Ecto neural progenitor cell (in vitro differentiated cells): ENCODE measurements around the gene HOXD8.
A peak's percentile ranks its signal among the peaks of the same experiment; 100 is the strongest.

Experiments used
- DNase-seq: peaks from one replicate; pipeline ENCODE4 v3.0.0-alpha.2; 2018; ENCODE audit warnings: low spot score

Gene HOXD8

DNA sequence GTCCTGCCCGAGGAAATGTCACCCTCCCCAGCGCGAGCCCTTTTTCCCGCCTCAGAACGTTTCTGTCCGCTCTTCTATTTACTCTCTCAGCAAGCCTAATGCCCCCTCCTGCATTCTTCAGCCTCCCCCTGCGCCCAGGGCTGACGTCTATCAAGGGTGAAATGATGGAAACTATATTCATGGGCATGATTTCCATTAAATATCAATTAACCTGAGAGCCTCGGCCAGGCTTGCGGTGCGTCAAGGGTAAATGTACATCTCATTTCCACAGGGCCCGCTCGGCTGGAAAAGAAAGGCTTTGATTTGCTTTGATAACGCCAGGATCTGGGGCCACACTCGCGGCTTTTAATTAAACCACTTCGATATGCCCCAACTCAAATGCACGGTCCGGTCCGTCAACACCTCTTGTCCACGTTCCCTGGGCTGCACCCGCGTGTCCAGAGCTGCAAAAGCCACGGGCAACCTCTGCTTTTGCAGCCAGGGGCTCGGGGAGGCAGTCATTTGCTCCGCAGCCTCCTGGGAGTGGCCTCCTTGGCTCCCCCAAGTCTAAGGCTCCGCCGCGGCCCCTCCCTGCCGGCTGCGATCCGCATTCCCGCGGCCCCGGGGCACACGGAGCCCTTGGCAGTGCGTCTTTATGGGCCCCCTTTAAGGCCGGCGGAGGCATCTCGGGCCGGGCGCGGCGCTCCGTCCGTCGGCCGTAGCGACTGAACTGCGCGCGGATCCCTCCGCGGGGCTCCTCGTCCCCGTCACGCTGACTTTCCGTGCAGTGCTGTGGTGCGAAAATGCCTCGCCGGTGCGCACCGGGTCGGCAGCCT, at the start of gene HOXD8:
Gene HOXD8 (plus strand): TSS at position 724 of the 815 bp plus-strand sequence. CDS start 662 bp downstream, outside the sequence.
- peak; percentile 77 for DNase-seq

DNA sequence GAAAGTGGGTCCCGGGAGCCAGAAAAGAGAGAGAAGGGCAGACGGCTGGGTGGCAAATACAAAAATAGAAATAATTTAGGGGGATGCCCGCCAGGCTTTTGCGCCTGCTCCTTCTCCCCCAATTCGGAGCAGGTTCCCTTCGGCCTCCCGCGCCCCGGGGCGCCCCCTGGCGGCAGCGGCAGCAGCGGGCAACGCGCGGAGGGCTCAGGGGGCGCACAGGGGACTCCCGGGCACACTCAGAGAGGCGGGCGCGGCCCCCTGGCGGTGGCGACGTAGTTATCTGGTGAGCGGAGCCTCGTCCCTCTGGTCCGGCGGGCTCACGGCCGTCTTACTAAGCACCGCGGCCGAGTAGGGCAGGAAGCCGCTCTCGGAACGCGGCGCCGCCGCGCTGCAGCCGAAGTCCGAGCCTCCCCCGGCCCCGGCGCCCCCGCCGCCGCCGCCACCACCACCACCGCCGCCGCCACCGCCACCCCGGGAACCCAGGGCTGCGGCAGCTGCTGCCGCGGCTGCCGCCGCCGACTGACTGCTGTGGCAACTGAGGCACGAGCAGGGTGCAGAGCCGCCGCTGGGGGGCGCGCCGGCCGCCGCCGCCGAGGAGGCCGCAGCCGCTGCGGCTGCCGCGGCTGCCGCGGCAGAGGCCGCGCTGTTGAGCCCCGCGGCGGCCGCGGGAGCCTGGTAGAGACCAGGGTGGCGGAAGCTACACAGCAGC, 49.5 kb upstream of the HOXD8 start:
- DNase-seq: peak; percentile 90

DNA sequence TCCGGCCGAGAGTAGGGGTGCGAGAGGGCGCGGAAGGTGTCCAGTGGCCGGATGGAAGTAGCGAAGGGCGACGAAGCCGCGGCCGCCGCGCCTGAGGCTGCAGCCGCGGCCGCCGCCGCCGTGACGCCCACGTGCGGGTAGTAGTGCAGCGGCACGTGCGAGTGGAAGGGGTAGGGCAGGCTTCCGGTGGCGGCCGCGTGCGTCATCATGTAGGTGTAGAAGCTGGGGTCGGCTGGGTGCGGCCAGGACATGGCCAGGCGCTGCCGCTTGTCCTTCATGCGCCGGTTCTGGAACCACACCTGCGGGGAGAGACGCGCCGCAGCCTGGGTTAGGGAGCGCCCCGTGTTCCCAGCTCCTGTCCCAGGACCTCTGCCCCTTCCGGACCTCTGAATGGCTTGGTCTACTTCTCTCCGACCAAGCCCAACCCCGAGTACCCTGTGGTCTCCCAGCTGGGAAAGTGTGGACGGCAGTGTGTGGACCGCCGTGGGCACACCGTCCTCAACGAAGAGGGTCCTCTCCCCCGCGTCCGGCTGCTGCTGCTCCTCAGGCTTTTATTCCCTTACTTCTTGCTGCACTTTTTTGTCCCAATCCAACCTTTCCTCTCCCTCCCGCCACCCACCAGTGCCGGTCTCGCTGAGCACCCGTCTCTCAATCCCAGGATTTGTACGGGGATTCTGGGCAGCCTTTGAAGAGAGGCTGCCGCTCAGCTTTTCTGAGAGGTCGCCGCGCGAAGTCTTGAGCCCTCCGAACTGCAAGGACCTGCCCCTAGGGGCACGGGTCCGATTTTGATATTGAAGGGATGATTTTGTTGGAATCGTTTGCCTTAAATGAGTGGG, 48.7 kb upstream of the HOXD8 start:
- peak; percentile 63 for DNase-seq

DNA sequence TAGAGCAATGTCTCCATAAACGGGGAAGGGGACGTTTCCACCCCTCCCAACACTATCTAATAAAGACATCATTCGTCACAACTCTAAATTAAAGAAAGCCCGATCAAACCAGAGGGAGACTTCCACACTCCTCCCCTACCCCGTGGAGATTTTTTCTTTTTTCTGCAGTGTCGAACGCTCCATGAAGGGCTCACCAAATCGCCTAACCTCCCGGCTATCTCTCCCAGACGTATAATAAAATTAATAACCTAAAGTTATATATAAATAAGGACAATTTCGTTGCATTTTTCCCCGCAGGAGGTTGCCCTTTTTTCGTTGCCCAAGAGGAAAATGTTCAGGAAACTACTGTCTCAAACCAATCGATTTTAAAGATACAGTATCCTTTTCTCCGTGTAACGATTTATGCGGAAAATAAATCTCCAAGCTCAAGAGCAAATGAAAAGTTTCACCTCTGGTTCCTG, 48.1 kb upstream of the HOXD8 start:
- no peak for DNase-seq

DNA sequence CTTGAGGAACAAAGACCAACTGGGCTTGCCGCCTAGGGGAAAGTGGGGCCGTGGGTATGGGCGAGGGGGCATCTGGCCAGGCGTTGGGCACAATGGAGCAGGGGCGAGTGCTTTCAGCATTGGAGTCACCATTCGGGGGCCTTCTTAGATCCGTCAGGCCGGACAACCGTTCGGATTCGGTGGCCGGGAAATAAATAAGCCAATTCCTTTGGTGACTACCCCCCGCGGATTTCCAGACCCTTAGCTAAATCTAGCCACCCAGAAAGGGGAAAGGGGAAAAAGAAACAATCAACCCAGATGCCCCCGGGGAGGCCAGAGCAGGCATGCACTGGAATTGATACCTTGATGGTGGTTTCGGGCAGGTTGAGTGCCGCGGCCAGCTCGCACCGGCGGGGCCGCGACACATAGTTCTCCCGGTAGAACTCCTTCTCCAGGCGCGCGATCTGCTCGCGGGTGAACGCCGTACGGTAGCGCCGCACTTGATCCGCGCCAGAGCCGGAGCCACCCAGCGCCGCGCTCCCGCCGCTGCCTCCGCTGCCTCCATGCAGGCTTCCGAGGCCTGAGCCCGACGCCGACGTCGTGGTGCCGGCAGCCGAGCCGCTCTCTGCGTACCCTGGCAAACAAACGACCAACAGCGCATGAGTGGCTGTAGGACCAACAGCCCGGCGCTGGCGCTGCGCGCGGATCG, 47.5 kb upstream of the HOXD8 start:
- peak; percentile 73 for DNase-seq

DNA sequence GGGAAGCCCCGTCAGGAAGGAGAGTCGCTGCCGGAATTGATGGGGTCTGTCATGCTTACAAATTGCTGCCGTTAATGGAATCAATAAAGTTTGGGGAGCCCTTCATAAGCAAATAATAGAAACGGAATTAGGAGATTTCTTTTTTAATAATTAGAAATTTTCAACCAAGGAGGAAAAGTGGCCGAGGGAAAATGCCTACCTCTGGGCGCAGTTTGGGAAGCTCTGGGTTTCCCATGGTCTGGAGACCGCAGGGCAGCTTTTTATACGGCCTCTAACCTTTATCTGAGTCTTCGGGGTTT, 47.0 kb upstream of the HOXD8 start:
- no peak for DNase-seq

DNA sequence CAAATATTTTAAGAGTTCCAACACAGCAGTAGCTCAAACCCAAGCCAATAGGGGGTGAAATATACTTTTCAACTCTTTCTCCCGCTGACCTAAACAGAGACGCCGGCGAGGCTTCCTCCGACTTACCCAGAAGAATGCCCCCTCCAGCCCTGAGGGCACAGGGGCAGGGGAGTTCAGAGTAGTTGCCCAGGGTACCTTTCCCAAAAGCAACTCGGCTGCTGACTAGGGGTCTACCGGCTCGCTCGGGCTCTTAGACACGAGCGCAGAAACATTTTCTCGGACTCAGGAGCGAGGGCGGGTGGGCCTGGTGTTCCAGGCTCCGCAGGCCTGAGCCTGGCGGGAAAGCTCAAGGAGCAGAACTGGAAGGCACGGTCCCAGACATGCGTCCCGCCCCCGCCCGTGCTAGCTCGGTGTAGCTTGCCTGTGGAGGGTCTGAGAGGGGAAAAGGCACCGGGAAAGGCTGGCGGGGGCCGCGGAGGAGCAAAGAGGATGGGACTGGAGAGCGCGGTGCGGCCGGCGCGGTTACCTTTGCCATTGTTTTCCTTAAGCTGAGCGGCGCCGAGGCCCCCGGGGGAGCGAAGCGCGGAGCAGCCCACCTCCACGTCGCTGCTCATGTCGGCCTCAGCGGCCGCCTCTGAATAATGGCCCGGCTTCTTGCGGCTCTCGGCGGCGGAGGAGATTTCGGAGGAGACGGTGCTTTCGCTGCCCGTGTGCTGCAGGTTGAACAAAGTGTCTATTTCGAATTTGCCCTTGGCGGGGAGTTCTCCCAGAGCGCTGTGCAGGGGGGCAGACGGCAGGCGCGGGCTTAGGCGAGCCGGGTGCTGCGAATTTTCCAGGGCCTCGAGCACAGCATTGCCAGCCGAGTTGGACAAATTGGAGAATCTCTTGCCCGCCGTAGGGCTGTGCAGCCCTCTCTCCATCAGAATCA, 46.4 kb upstream of the HOXD8 start:
- peak; percentile 63 for DNase-seq

DNA sequence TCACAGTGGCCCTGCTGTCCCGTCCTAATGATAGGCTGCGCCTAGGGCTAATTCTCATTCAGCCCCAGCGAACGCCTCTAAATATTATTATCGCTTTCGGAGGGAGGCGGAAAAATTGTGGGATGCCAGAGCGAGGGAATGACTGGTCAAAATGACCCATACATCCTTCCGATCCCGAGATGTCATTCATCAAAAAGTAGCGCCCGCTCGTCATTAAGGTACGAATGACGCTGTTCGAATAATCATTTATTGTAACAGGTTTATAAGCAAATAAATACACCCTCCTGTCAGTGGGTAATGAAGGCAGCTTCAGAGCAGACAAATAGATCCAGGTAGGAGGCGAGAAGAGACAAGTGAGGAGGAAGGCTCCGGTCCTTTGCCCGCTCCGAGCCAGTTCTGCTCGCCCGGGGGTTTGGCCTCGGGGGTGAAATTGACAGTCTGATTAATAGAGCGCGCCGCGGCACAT, 45.7 kb upstream of the HOXD8 start, which contains the start of gene EVX2:
Gene EVX2 (minus strand): TSS at position 167 of the 466 bp plus-strand sequence. CDS start 186 bp downstream, outside the sequence.
- DNase-seq: no peak

DNA sequence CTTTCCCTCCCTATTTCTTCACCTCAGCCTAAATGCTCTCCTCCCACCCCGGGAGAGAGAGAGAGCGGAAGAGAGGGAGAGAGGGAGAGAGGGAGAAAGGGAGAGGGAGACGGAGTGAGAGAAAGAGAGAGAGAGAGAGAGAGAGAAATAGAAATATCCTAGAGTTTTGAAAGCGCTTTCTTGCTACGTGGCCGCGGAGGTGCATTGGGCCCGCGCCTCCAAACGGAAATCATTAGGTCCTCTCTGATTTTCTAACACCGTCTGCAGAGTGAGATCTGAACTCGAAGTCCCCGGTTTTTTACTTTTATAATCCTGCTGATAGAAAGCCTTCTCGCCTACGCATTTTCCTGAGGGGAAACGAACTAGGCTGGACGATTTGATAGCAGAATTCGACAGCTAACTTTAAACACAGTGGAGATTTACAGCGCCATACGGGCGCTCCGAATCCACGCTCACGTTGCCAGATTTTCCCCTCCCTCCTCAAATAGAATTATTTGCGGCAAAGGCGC, 44.8 kb upstream of the HOXD8 start:
- peak; percentile 40 for DNase-seq

DNA sequence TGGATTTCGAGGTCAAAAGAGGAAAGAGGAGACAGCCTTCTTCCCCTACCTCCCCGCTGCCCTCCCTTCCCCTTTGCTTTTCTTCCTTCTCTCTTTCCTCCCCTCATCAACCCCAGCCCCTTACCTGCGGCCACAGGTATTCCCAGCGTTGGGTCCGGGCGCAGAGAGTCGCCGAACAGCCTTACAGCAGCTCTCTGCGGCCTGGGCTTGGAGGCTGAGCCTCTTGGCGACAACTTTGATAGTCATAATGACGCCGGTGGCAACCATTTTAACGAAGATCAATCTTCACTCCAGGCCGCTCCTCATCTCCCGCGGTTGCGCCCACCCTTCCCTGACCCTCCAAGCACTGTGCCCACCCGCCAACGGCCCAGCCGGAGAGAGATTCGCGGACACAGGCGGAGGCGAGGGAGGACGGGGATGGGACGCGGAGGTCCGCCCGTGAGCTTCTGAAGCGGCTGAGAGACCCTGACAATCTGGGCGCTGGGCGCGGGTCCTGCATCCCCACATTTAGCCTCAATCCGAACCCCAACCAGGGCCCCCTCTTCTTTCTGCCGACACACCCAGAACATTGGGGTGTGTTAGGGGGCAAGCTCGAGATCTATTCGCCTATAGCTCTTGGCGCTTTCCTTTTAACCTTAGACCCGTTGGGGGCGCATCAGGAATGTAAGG, 44.3 kb upstream of the HOXD8 start:
- DNase-seq: peak; percentile 54

DNA sequence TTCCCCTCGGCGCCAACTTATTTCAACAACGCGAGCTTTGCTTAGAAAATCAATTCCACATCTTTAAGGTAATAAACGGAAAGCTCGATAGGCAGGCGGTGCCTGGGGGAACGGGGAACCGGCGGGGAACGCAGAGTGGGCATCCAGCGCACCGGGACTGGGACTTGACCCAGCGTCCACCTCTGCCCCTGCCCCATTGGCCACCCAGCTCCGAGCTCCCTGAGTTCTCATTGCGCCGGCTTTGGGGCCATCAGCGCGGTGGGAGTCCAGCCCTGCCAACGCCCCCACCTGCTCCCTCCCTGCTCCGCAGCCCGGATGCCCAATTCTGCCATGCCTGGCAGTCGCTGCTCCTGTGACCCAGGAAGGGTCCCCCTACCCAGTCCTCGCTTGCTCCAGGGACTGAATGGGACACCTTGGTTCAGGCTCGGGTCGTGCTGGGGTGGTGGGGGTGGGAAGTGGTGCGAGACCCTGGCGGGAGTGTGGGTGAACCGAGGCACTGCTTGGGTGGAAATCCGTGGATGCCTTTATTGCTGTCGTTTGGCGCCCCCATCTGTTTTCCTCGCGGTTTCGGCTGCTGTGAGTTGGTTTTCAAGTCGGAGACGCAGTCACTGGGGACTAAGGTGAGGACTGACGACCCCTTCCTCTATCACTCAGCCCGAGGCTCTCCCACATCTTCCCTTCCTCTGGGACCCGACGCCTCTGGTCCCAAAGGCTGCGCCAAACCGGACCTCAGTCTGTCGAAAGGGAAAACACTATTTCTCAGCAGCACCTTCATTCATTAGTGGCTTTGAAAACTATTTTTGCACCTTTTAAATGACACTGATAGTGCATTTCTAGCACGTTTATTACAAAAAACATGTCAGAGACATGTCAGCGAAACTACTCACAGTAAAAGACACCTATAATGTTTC, 43.4 kb upstream of the HOXD8 start:
- DNase-seq: peak; percentile 83

DNA sequence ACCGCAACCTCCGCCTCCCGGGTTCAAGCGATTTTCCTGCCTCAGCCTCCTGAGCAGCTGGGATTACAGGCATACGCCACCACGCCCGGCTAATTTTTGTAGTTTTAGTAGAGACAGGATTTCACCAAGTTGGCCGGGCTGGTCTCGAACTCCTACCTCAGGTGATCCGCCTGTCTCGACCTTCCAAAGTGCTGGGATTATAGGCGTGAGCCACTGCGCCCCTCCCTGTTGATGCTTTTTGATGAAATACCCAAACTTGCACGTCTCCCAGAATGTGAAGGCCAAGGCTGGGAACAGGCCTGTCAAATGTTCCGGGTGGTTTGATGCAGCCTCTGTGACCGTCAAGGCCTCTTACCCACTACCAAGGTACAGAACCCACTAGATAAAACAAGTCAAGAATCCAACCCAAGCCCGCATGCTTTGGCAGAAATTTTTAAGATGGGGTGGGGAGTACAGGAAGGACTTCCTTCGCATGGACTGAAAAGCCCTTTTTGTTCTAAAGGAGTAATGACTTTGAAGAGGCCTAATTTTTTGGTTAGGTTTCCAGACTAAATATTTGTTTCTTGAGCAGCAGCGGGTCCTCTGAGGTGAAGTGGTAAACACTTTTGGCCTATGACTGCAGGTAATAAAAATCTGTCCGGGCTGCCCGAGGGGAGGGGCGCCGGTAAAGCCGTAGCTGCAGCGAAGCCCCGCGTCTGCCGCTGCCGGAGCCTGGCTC, 42.0 kb upstream of the HOXD8 start:
- DNase-seq: peak; percentile 38

DNA sequence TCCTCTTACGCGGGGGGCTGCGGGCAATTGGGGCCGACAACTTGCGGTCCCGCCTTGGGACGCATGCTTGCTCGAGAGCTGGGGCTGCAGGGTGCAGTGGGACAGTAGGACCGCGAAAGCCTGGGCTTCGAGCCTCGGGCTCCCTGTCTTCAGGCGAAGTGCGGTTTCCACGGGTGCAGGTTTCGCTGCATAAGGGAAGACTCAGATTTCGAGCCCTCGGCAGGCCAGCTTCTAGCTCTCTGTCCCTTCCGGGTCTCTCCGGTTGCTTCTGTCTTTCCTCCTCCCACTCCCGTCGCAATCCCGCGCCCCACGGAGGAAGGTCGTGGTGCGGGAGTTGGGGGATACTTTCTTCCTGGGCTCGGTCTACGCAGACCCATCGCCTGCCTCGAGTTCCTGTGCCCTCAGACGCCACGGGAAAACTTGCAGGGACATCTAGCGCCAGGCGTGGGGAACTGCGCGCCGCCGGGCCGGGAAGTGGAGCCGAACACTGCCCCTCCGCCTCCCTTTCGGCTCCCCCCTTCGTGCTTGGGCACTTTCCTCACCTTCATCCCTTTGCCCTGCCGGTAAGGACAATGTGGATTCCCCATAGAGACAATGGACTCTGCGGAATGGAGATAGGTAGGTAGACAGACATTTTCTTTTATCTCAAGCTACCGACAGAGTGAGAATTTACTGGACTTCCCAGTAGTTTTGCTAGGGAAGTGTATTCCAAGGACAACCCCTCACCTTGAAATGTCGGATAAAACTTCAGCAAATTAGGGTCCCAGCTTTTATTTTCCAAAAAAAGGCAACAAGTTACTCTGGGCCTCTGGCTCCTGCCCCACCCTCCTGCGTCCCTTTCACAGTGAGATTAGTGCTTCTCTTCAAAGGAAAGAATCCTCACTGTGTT, 41.2 kb upstream of the HOXD8 start:
- DNase-seq: peak; percentile 83

DNA sequence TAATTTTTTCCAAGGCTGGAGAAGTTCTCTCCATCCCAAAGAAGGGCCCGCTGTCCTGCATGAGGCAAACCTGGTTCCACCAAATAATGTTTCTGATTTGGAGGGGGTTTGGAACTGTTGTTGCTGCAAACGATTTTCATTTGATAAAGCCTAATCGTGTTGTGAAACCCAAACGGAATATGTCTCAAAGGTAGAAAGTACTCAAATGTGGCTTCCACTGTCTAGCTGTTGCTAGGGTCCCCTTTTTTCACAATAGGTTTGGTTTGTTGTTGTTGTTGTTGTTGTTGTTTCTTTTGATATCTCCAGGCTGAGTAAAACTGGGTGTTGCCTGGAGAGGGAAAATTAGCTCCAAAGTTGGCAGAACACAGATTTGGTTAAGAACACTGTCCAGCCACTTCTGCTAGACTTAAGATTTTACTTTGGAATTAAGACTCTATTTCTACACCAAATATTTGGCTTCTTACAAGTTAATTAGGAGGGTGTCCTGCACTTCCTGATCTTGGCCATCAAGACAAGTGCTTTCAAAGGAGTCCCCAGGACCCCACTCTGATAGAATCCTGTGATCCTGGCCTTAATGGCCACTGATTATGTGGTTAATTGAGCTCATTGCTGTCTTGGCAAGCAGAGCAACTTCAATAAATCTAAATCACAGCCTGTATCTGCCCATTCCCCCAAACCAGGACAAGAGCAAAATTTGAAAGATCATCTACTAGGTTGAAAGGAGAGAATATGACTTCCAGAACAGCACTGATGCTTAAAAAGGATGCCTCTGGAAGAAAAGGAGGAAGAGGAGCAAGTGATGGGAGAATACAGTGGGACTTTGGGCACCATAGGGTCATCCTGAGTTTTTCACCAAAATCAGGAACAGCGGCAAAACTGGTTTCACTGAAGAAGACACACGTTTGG, 40.3 kb upstream of the HOXD8 start:
- DNase-seq: no peak

DNA sequence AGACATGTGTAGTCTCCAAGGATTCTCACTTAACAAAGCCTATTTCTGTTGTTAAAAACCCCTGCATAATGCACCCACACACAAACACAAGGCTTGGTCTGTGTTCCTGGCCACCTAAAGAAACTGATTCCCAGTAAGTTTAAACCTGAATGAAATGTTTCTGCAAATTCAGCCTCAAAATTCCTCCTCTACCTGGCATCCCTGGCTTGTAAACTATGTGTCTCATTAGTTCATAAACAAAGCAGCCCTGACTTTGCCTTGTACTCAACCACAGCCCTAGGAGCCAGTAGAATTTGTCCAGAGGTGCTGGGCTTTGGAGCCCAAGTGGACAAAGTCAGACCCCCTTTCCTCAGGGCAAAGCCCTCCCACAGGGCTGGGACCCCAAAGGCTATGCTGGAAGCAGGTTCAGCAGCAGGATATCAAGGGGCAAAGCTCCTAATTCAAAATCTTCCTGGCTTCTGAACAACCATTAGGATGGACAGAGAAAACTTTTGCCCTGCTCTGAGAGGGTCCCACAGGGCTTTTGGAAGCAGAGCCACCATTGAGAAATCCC, 39.6 kb upstream of the HOXD8 start:
- DNase-seq: no peak

DNA sequence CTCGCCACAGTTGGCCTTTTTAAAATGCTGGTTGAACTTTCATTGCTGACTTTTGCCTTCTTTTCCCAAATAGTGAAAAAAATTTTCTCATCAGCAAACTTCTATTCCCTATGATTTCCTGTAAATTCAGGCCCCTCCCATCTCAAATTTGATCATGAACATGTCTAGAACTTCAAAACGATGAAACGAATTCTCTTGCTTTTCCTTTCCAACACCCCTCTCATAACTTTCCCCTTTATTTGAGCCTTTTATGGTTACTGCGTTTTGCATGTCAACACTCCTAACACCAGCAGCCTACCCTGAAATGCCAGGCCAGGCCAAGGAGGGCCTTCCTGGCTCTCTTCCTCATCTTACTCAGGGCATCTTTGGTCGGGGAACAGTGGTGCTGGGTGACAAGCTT, 38.6 kb upstream of the HOXD8 start:
- no peak for DNase-seq
